H54 (cell line): ENCODE measurements around the gene ZNF423.

Source experiments
- DNase-seq: peaks from one replicate; pipeline ENCODE4 v3.0.0; 2011; ENCODE audit warnings: low spot score, mixed read lengths; ENCODE audit not compliant: insufficient read length
- FAIRE-seq: peaks from 3 replicates; lab custom pipeline; 2011; peaks lifted over from hg19 to GRCh38; lab: Jason Lieb, UNC
- POLR2A ChIP-seq: IDR thresholded peaks from 2 replicates; pipeline ENCODE4 v1.6.1; 2011; ENCODE audit warnings: low read depth, mild to moderate bottlenecking, low read length

The ZNF423 gene

GRCh38 chr16:49452108-49452507 lies 403.8 kb downstream of the ZNF423 start:
- TF ChIP-seq POLR2A, result no peak
- FAIRE-seq (no peak), DNase-seq (no peak)

GRCh38 chr16:49446805-49447204 lies 409.1 kb downstream of the ZNF423 start:
- DNase-seq (no peak), FAIRE-seq (no peak)
- TF ChIP-seq POLR2A, result no peak

- FAIRE-seq (no peak), DNase-seq (no peak)
- no peak for TF ChIP-seq POLR2A
Measured at GRCh38 chr16:49443576-49443975, 412.3 kb downstream of the ZNF423 start.

- no peak for DNase-seq
- no peak for TF ChIP-seq POLR2A
- no peak for FAIRE-seq
Measured at GRCh38 chr16:49442805-49443204, 413.1 kb downstream of the ZNF423 start.

- FAIRE-seq (no peak), DNase-seq (no peak)
- no peak for TF ChIP-seq POLR2A
Measured at GRCh38 chr16:49441366-49441780, 414.5 kb downstream of the ZNF423 start.

- TF ChIP-seq POLR2A, result no peak
- FAIRE-seq (no peak), DNase-seq (no peak)
Measured at GRCh38 chr16:49440156-49441065, 415.5 kb downstream of the ZNF423 start.

- TF ChIP-seq POLR2A, result no peak
- no peak for FAIRE-seq
- DNase-seq, result no peak
Measured at GRCh38 chr16:49439676-49440075, 416.2 kb downstream of the ZNF423 start.

- TF ChIP-seq POLR2A, result no peak
- DNase-seq (no peak), FAIRE-seq (no peak)
Measured at GRCh38 chr16:49439050-49439449, 416.9 kb downstream of the ZNF423 start.
